CD14-positive monocyte (primary cell): ENCODE data around the gene CRACDL. TPM values are rescaled to one million over a fixed set of nuclear protein-coding genes. Genes with fewer than 3 reads are reported as not detected.

ENCODE experiments used
- DNase-seq, 3 donors: peaks; one replicate each; pipeline ENCODE4 v3.0.0-alpha.2; 2011 to 2022
- H2AFZ ChIP-seq: 2 replicates; pipeline ENCODE4 v1.6.0; 2012; ENCODE audit warnings: mild to moderate bottlenecking, low read depth, low read length, inconsistent platforms; ENCODE audit not compliant: insufficient read depth, poor library complexity, severe bottlenecking
- H3K27ac ChIP-seq, 2 donors: 1 replicate in 1 of 2; 2 replicates in 1 of 2; pipeline ENCODE4 v1.5.1; 2012 to 2013; ENCODE audit warnings: low read length in 2 of 2, control low read depth in 1 of 2, inconsistent platforms in 1 of 2, low read depth in 1 of 2, mild to moderate bottlenecking in 1 of 2
- H3K27me3 ChIP-seq, 2 donors: one replicate each; pipeline versions ENCODE4 v1.6.0 to v1.6.1; 2011 to 2013; ENCODE audit warnings: low read length in 2 of 2; ENCODE audit not compliant: control insufficient read depth in 2 of 2, insufficient read depth in 2 of 2
- H3K36me3 ChIP-seq, 2 donors: replicated peaks in 1 of 2; 1 replicate in 1 of 2; 2 replicates in 1 of 2; pipeline versions ENCODE4 v1.5.1 to v1.6.1; 2012 to 2013; ENCODE audit warnings: low read length in 2 of 2, control low read depth in 1 of 2, inconsistent platforms in 1 of 2, mild to moderate bottlenecking in 1 of 2; ENCODE audit not compliant: insufficient read depth in 2 of 2, control insufficient read depth in 1 of 2
- H3K4me1 ChIP-seq, 2 donors: 1 replicate in 1 of 2; 2 replicates in 1 of 2; pipeline versions ENCODE4 v1.5.1 to v1.6.1; 2012 to 2013; ENCODE audit warnings: low read length in 2 of 2, control low read depth in 1 of 2, inconsistent platforms in 1 of 2, mild to moderate bottlenecking in 1 of 2, moderate library complexity in 1 of 2; ENCODE audit not compliant: insufficient read depth in 2 of 2, control insufficient read depth in 1 of 2
- H3K4me2 ChIP-seq: replicated peaks from 2 replicates; pipeline ENCODE3; 2012; ENCODE audit warnings: low read length, moderate library complexity, mild to moderate bottlenecking; ENCODE audit not compliant: poor library complexity, severe bottlenecking; ENCODE audit errors: extremely low read depth
- H3K4me3 ChIP-seq, 3 experiments: fragments of 200-600 bp in 1 of 3; sonication (generic) in 1 of 3; replicated peaks in 1 of 3; 1 replicate in 2 of 3; 2 replicates in 1 of 3; pipeline ENCODE4 v1.5.1; 2011 to 2013; ENCODE audit warnings: low read length in 3 of 3, mild to moderate bottlenecking in 3 of 3, control low read depth in 2 of 3, low read depth in 2 of 3, inconsistent platforms in 1 of 3, moderate library complexity in 1 of 3
- H3K79me2 ChIP-seq: 2 replicates; pipeline ENCODE4 v1.6.0; 2012; ENCODE audit warnings: mild to moderate bottlenecking, control low read depth, inconsistent platforms, low read length, moderate library complexity; ENCODE audit not compliant: insufficient read depth
- H3K9ac ChIP-seq: 2 replicates; pipeline ENCODE4 v1.6.0; 2017; ENCODE audit warnings: low read length, mild to moderate bottlenecking; ENCODE audit not compliant: insufficient read depth, poor library complexity, severe bottlenecking
- H3K9me3 ChIP-seq, 2 donors: replicated peaks in 1 of 2; 1 replicate in 1 of 2; 2 replicates in 1 of 2; pipeline versions ENCODE4 v1.5.1 to v1.6.1; 2012 to 2013; ENCODE audit warnings: low read length in 2 of 2, control low read depth in 1 of 2; ENCODE audit not compliant: control insufficient read depth in 1 of 2, insufficient read depth in 1 of 2
- H4K20me1 ChIP-seq: 2 replicates; pipeline ENCODE4 v1.6.0; 2012; ENCODE audit warnings: mild to moderate bottlenecking, low read length, control low read depth, moderate library complexity; ENCODE audit not compliant: insufficient read depth
- H3K27ac Mint-ChIP-seq, 7 donors: one replicate each; pipeline ENCODE4 v1.8.0; 2020; ENCODE audit warnings: mild to moderate bottlenecking in 7 of 7, mixed read lengths in 7 of 7, moderate library complexity in 6 of 7, inconsistent platforms in 2 of 7
- H3K27me3 Mint-ChIP-seq, 3 donors: one replicate each; pipeline ENCODE4 v1.8.0; 2021 to 2022; ENCODE audit warnings: low read depth in 3 of 3, mild to moderate bottlenecking in 3 of 3, mixed read lengths in 3 of 3, moderate library complexity in 3 of 3, inconsistent platforms in 1 of 3
- H3K36me3 Mint-ChIP-seq, 2 donors: one replicate each; pipeline ENCODE4 v1.8.0; 2020; ENCODE audit warnings: mixed read lengths in 2 of 2, inconsistent platforms in 1 of 2, mild to moderate bottlenecking in 1 of 2
- H3K4me1 Mint-ChIP-seq: one replicate; pipeline ENCODE4 v1.8.0; 2020; ENCODE audit warnings: mild to moderate bottlenecking, mixed read lengths
- H3K4me3 Mint-ChIP-seq, 2 donors: one replicate each; pipeline ENCODE4 v1.8.0; 2020; ENCODE audit warnings: mild to moderate bottlenecking in 2 of 2, mixed read lengths in 2 of 2, moderate library complexity in 1 of 2
- H3K9me3 Mint-ChIP-seq, 7 donors: one replicate each; pipeline ENCODE4 v1.8.0; 2020 to 2022; ENCODE audit warnings: mixed read lengths in 7 of 7, mild to moderate bottlenecking in 6 of 7, moderate library complexity in 6 of 7, inconsistent platforms in 2 of 7
- WGBS: methylation state at CpG from one replicate; pipeline ENCODE4 v1.1.5; 2013; ENCODE audit warnings: missing lambda C conversion rate; ENCODE audit not compliant: insufficient coverage; 5-methylcytosine and 5-hydroxymethylcytosine counted together
- intact Hi-C, 2 donors: fragments of 100-400 bp; cut with micrococcal nuclease; formaldehyde crosslinking; loops; one replicate each; pipeline versions ENCODE4 v1.15.0 to v1.15.1; 2023
- polyA plus RNA-seq, 3 donors: library from polyadenylated mRNA; depleted of rRNA in 1 of 3; unstranded in 2 of 3; stranded (reverse) in 1 of 3; fragments of 300-500 nt in 2 of 3; fragments of >200 nt in 1 of 3; fragmentation: Illumina TruSeq in 2 of 3; gene quantifications; 1 replicate in 2 of 3; 2 replicates in 1 of 3; pipeline ENCODE4 v1.2.3, GENCODE V29; 2012 to 2021
- small RNA-seq: library from RNA; depleted of rRNA; stranded (forward); fragments of <200 nt; gene quantifications from one replicate; pipeline ENCODE3, GENCODE V24; 2012; ENCODE audit warnings: low read depth; ENCODE audit not compliant: insufficient read length
- TF ChIP-seq, protein P1 (sequence below): fragments of 200-600 bp; IDR thresholded peaks from one replicate; pipeline ENCODE4 v1.8.0; 2022; ENCODE audit warnings: antibody characterized with exemption, mild to moderate bottlenecking

Gene CRACDL
- polyA plus RNA-seq, 3 donors, result 0.12 to 0.35 (median 0.28) TPM

DNA sequence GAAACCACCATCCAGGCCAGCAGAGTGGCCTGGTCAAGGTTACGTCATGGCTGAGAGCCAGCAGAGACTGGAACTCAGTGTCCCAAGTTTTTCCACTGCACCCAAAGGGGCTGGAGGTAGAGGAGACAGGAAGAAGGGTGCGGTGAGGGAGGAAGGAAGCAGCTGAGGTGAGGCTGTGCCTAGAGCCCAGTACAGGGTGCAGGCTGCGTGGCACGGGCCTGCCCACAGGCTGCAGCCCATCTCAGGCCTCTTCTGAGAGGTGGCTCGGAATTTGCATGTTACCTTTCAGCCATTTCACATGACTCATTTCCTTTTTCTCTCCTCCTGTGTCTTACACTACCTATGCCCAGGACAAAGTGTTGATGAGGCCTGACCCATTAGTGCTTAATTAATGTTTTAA lies 191.4 kb downstream of the CRACDL start:
- Histone ChIP-seq H3K36me3 (no peaks in the 10 kb centered on the region), H3K4me3 (no peak overlapping the region), H3K9ac (no peak overlapping the region), H3K27ac (no peak overlapping the region), H3K79me2 (no peaks in the 10 kb centered on the region), H3K4me2 (no peak overlapping the region), H3K9me3 (no peaks in the 10 kb centered on the region), H2AFZ (no peak overlapping the region), H3K27me3 (no peaks in the 10 kb centered on the region), H4K20me1 (no peaks in the 10 kb centered on the region), H3K4me1 (peaks cover 29 to 30% of the 10 kb centered on the region in 2 donors)
- peaks cover 0 to 3% (median 0%) of the 10 kb centered on the region in 7 donors for H3K9me3 Mint-ChIP-seq
- H3K36me3 Mint-ChIP-seq, result no peaks in the 10 kb centered on the region
- no CpG with 5 or more reads among the region's 5 CpGs for WGBS
- H3K4me3 Mint-ChIP-seq, result no peak overlapping the region
- H3K4me1 Mint-ChIP-seq, result peaks cover 34% of the 10 kb centered on the region
- TF ChIP-seq, protein P1, sequence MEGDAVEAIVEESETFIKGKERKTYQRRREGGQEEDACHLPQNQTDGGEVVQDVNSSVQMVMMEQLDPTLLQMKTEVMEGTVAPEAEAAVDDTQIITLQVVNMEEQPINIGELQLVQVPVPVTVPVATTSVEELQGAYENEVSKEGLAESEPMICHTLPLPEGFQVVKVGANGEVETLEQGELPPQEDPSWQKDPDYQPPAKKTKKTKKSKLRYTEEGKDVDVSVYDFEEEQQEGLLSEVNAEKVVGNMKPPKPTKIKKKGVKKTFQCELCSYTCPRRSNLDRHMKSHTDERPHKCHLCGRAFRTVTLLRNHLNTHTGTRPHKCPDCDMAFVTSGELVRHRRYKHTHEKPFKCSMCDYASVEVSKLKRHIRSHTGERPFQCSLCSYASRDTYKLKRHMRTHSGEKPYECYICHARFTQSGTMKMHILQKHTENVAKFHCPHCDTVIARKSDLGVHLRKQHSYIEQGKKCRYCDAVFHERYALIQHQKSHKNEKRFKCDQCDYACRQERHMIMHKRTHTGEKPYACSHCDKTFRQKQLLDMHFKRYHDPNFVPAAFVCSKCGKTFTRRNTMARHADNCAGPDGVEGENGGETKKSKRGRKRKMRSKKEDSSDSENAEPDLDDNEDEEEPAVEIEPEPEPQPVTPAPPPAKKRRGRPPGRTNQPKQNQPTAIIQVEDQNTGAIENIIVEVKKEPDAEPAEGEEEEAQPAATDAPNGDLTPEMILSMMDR, result no peak
- intact Hi-C loops, result no loop called here
- DNase-seq, result no peak
- peak overlapping the region in 2 of 7 donors; percentile 35 to 63 for H3K27ac Mint-ChIP-seq
- peaks cover 0 to 5% (median 4%) of the 10 kb centered on the region in 3 donors for H3K27me3 Mint-ChIP-seq

Small RNA genes within 50 kb of the gene (small RNA-seq; reads per million reads assigned to genes)
- gene RNU4-84P (not detected), gene RNU7-46P (not detected)

Other genes with a start within 250 kb of the CRACDL start
- 10 to 100 TPM; 24.3 to 35.9 (median 35.1) TPM for gene MGAT4A, start 205.1 kb downstream of the CRACDL start, polyA plus RNA-seq
- under 1 TPM; 0.09 to 0.29 (median 0.11) TPM for gene C2orf15, start 205.5 kb upstream of the CRACDL start, polyA plus RNA-seq
- 1 to 10 TPM in 1 of 3 donors, under 1 TPM in 2; 0.32 to 2.2 (median 0.79) TPM for gene TSGA10, start 218.7 kb upstream of the CRACDL start, polyA plus RNA-seq
- gene LIPT1, start 218.7 kb upstream of the CRACDL start, polyA plus RNA-seq, result 1 to 10 TPM; 6.1 to 8.2 (median 7.5) TPM
- 10 to 100 TPM; 24.9 to 33.8 (median 25.4) TPM for gene MITD1, start 244.8 kb upstream of the CRACDL start, polyA plus RNA-seq
- gene MRPL30, start 245.0 kb upstream of the CRACDL start, polyA plus RNA-seq, result 10 to 100 TPM in 1 of 3 donors, 1 to 10 TPM in 2; 6.3 to 14.2 (median 9.7) TPM